SK-MEL-5 (cell line): ENCODE measurements around the gene ARID1B. TPM values are rescaled to one million over a fixed set of nuclear protein-coding genes. Genes with fewer than 3 reads are reported as not detected.

Source experiments
- DNase-seq: peaks from one replicate; pipeline ENCODE4 v3.0.0-alpha.2; 2016; ENCODE audit warnings: low read depth, low spot score
- in situ Hi-C: cut with HindIII; loops from 2 replicates; pipeline ENCODE4 v1.10.0; 2016; ENCODE audit warnings: low sequenced_read_pairs, high pct_unique_total_duplicates, low pct_unique_long_range_greater_than_20kb
- total RNA-seq: library from RNA; depleted of rRNA; stranded (reverse); fragments of >200 nt; shearing (Covaris generic); gene quantifications from 2 replicates; pipeline ENCODE4 v1.2.3, GENCODE V29; 2014

Gene ARID1B
- total RNA-seq, 1 experiment from 2014 or later = 20.0 TPM

DNA sequence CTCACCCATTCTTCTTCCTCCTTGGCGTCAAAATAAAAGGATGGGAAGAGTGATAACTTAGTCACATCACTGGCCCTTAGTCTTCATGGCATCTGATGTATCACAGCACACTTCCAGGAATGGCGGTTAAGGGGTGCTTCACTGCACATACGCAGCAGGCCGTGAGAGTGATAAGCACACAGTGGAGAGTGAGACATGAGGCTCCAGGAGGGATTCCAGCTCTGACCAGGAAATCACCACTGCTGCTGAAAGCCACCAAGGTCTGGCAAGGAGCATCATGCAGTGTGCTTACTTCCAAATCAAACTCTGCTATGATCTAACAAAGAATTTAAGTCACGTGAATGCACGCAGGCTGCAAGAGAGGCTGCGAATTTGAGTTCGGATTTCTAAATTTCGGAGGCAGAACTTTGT is 62.4 kb downstream of the ARID1B start:
- DNase-seq = no peak
- in situ Hi-C loops = no loop called here

DNA sequence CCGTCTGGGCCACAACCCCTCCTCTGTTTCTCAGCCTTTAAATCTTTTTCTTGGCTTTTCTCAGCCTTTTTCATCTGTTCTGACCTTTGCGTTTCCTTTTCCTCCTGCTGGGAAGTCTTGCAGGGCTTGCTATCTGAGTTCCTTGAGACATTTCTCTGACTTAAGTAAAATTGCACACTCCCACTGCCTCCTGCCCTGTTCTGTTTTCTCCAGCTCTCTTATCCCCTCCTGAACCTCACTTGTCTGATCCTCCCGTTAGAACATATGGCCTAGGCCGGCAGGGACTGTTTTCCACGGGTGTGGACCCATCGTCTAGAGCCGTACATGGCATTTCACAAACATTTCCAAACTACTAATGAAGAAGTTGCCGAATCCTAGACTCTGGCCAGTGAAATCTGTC is 63.0 kb downstream of the ARID1B start:
- no peak for DNase-seq
- in situ Hi-C loops = no loop called here

DNA sequence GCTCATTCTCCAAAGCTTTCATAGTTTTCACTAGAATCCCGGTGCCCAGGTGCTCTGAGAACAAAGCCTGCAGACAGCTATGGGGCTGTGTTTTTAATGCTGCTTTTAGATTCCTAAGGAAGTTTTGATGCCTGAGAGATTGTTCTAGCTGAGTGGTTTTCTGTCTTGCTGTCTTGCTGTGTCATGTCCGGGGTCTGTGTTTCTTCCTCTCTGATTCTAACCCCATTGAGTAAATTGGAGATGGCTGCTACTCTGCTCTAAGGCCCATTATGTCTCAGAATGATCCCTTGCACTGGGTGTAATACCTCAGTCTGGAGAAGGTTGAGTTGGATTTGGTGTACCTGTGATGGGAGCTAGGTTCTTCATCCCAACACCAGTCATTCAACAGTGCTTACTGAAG is 63.4 kb downstream of the ARID1B start:
- in situ Hi-C loops = no loop called here
- DNase-seq = no peak

DNA sequence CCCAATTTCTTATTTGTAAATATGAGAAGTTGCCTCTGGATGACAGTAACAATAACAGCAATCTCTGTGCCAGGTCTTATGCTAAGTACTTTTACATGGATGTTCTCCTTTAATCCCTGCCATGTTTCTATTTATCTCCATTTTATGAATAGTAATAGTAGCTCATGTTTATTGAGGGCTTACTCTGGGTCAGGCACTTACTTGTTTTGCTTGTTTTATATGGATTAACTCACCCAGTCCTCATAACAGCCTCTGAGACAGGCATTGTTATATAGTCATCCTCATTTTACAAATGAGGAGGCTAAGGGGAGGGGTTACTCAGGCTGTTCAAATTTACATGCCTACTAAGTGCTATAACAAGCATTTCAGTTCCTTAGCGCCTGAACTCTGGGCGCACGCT is 64.3 kb downstream of the ARID1B start:
- in situ Hi-C loops = no loop called here
- no peak for DNase-seq

DNA sequence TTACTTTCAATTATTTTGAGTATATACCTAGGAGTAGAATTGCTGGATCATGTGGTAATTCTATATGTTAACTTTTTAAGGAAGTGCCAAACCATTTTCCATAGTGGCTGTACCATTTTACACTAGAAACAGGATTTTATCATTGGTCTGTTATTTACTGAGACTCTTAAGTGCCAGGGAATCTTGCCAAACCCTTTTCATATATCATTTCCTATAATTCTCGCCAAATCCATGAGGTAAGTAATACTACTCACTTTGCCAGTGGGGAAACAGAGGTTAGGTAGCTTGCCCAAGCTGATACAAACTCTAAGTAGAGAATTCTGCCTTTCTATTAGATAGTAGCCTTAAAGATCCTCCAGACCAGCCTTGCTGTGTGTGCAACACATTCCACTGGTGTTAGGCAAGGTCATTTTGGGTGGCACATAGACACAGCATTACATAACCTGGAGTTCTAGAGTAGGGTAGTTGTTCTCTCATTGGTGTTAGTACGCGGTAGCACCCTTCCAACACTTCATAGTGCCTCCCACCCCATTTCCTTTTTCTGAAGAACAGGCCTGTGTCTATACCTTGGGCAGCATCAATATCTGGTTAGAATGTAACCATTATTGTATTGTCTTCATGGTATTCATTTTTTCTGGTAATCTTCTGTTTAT is 65.5 kb downstream of the ARID1B start:
- DNase-seq = no peak
- in situ Hi-C loops = no loop called here

DNA sequence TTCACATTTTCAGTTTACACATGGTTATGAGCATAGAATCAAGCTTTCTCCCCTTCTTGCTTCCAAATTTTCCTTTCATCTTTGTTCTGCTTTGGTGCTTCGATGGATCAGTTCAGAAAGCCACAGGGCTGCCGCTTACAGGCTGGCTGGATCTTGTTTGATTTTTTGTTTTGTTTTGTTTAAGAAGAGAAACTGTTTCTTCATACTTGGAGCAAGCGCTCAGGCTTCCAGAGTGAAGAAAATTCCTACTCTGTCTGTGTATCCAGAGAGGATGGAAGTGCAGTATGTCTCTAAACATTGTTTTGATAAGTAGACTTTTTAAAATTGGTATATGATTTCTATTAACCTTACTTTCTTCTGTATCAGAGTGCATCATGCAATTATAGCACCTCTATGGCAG is 66.9 kb downstream of the ARID1B start:
- in situ Hi-C loops = no loop called here
- no peak for DNase-seq

DNA sequence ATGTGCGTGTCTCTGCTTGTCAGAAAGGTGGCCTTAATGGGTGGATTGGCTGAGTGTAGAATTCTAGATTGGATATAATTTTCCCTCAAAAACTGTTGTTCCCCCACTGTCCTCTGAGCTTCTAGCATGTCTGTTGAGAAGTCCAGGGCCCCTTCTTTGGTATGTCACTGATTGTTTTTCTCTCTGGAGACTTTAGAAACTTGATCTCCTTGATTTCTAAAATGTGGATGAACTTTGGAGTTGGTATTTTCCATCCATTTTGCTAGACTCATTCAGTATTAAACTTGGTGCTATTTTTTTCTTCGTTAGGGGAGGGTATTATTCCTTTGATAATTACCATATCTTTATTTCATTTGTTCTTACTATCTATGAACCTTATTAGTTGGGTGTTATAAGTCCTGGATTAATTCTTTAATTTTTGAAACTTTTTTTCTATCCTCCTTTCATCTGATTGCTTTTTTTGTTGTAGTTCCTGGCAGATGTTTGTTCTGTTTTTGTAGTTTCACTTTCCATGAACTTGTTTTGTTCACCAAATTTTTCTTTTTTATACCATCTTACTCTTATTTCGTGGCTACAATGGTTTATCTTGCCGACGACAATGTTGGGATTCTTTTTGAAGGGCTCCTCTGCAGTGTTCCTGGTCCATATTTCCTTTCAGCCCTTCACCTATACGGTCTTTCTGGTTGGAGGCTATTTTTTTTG is 68.4 kb downstream of the ARID1B start:
- DNase-seq = no peak

DNA sequence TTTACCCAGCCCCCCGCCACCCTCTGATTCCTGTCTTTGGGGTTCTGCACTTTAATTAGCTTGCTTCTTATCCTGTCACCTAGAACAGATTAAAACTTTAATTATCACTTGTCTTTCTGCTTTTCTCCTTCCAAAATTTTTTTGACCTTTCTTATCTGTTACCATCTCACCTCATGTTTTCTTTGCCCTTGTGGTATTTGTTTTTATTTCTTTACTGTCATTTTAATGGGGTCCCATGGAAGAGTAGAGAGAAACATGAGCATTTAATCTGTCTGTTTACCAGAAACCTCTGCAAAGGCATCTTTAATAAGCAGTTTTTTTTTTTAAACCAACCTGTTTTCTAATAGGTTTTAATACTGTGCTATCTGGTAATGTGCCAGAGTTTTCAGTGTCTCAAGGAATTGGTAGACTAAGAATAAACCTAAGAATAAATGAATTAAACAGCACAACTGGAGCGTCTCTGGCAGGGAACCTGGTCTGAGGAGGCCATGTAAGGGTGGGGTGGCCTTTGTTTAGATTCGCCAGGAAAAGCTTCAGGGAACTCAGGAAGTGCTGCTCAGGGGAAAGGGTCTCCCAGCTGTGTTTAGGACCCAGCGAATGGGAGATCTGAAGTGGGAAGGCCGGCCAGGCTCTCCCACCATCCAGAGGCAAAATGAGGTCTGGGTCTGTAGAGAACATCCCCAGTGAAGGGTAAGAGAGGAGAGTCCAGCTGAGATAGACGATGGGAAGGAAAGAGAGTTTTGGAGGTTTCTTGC is 69.8 kb downstream of the ARID1B start:
- in situ Hi-C loops = no loop called here
- DNase-seq = no peak

More for the DNA sequence above, 68.4 kb downstream of the ARID1B start:
- in situ Hi-C loops = no loop called here

DNA sequence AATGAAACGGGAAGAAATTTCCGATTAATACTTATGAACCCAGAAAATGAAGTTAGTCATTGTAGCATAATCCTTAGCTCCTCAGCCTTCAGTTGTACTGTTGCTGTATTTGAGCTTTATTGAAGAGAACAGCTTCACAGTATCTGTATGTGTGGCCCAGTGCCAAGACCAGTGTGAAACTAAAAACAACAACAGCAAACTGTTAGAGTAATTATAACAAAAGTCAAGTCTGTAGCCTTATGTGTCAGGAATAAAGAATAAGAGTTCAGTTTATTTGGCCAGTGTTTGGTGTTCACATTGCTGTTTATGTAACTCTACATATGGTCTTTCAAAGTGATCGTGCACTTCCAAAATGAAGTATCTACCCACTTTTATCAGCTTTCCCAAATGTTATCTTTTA is 70.9 kb downstream of the ARID1B start:
- no peak for DNase-seq
- in situ Hi-C loops = no loop called here

DNA sequence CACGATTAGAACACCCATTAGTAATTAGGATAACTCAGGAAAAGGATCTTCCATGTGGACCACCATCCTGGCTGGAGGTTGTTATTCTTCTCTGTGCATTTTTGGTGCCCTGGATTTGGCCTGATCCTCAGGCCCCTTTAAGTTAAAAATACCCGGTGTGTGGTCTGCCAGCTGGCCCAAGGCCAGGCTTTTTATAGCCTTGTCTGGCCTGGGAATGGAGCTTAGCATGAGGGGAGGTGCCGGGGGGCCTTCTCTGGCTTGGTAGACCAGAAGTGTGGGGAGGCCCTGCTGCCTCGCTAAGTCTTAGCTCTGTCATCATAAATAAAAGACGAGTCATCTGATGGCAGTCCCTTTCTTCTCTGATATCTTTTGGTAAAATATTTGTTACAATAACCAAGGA is 71.4 kb downstream of the ARID1B start:
- in situ Hi-C loops = no loop called here
- DNase-seq = peak; percentile 7

DNA sequence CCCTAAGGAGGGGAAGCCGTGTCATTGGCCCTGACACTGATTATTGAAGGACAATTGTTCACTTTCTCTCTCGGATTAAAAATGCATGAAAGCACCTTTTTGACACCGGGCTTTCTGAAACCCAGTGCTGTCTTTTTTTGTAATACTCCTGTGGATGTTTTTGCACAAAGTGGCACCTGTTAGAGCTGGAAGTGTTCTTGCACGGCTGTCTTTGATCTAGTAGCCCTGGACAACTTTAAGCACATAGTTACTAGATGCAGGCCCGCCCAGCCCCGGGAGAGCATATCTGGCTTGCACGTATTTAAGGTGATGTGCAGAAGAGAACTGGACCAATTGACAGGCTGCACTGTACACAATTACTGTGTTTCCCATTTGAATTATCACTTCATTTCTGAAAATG is 72.6 kb downstream of the ARID1B start:
- DNase-seq = no peak
- in situ Hi-C loops = no loop called here

DNA sequence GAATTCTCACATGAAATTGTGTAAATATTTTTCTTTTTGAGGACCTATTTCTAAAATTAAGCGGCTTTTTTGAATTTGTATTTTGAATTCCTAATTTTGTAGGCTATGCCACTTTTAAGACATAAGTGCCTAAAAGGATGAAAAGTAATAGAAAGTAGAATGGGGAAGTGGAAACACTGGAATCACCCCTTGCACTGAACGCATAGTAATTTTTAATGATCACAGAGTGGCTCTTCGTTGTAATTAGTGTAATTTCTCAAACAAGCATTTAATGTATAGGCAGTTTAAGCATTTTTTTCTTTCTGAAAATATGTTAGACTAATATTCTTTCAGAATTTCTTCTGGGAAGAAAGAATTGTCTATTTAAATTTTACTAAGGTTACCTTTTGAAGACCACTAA is 73.2 kb downstream of the ARID1B start:
- in situ Hi-C loops = no loop called here
- DNase-seq = no peak

DNA sequence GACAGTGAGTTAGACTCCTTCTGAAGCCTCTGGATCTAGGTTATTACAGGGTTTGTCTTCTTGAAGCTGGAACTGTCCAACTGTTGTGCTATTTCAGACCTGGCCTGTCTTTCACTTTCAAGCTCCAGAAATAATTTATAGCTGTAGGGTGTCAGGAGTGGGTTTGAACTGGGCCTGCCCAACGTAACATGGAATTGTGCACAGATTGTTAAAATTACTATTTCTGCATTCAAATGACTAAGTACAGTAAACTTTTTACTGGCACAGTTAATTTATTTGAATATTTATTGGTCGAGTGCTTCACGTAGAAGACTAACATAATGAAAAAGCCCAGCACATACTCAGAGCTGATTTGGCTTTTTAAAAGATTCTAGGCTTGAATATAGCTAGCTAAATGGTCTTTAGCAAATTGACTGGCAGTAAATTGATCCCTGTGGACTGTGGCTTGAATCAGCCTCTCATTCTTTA is 74.3 kb downstream of the ARID1B start:
- in situ Hi-C loops = no loop called here

DNA sequence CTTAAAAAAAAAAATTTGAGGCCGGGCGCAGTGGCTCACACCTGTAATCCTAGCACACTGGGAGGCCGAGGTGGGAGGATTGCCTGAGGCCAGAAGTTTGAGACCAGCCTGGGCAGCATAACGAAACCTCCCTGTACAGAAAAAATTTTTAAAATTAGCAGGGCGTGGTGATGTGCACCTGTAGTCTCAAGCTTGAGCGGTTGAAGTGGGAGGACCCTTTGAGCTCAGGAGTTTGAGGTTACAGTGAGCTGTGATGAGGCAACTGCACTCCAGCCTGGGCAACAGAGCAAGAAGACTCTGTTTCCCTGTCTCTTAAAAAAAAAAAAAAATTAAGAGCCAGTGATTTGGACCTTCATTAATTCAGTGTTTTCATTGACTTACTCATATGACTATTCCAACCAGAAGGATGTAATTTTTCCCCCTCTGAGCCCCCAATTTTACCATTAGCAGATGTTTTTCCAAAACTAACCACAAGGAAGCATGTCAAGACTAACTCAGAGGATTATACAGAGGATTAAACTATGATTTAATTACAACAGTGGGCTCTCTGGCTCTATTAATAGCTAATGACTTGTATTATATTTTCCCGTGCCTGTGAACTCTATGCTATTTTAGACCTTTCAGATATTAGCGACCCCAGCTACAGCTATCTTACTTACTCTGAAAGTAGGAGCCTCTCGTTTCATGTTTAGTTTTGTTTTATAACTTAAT is 75.1 kb downstream of the ARID1B start:
- in situ Hi-C loops = no loop called here
- no peak for DNase-seq

More for the DNA sequence above, 74.3 kb downstream of the ARID1B start:
- no peak for DNase-seq

DNA sequence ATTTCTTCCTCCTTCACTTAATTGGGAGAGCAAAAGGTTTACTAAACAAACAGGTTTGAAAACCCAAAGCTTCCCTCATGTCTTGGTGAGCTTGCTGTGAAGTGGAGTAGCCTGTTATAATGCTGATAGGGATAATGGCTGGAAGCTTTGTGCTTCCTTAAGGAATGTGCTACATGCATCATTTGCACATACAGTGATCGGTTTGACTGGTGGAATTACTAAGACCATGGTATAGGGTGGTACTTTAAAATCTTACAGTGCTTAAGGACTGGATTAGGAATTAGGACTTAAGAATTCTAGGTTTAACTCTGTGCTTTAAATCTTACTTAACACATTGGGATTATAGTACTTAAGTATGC is 75.7 kb downstream of the ARID1B start:
- in situ Hi-C loops = no loop called here
- DNase-seq = no peak

DNA sequence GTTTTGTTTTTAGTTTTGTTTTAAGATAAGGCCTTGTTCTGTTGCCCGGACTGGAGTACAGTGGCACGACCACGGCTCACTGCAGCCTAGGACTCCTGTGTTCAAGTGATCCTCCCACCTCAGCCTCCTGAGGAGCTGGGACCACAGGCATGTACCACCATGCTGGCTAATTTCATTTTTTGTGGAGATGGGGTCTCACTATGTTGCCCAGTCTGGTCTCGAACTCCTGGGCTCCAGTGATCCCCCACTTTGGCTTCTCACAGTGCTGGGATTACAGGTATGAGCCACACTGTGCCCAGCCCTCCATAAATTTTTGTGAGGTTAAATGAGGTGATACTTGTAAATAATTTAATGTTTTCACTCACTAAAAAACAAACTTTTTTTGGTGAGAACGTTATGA is 76.6 kb downstream of the ARID1B start:
- DNase-seq = no peak
- in situ Hi-C loops = no loop called here

DNA sequence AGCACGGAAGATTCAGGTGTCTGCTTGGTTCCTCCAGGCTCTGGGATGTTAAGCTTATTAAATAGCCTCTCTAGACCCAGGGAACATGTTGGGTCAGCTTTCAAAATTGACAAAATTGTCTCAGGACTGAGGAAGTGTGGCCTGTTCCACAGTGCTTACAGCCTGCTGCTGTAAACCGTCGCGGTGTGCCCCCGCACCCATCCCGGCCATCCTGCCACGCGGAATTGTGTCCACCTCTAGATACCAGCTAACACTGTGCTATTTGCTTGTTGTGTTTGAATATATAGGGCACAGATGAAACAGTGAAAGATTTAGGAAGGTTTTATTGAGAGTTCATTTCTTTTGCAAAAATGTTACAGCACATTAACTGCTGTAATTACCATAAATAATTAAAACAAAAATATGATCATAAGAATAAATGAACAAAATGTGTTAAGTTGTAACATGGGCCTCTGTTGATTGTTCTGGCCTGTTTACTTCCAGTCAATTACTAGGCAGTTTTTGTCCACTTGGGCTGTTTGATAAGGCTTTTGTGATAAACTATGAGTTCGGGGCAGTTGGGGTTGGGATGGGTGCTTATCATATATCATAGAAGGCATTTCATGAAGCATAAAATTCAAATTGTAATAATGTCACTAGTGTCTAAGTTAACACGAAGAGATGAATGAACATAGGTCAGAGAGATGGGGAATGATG is 77.4 kb downstream of the ARID1B start:
- DNase-seq = no peak
- in situ Hi-C loops = no loop called here

DNA sequence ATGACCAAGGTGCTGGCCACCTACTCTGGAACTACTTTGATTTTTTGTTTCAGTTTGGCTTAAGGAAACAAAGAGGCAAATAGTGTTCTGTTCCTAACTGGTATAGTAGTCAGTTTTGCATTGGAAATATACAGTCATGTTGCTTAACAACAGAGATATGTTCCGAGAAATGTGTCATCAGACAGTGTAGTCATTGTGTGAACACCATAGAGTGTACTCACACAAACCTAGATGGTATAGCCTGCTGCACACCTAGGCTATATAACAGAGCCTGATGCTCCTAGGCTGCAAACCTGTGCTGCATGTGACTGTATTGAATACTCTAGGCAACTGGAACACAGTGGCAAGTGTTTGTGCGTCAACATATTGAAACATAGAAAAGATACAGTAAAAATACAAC is 80.4 kb downstream of the ARID1B start:
- in situ Hi-C loops = no loop called here
- peak; percentile 2 for DNase-seq
